Neuronal stem cell (in vitro differentiated cells): Measurements from ENCODE around the gene SERGEF.

Source experiments
- DNase-seq: peaks from one replicate; pipeline ENCODE4 v3.0.0-alpha.2; 2013; ENCODE audit warnings: low spot score
- H2AFZ ChIP-seq: one replicate; pipeline ENCODE4 v1.6.1; 2013; ENCODE audit warnings: mild to moderate bottlenecking, low read length, inconsistent platforms
- H2AK5ac ChIP-seq: 2 replicates; pipeline ENCODE4 v1.6.1; 2013; ENCODE audit warnings: low read depth, mild to moderate bottlenecking, inconsistent platforms, low read length, moderate library complexity, mixed read lengths
- H2BK120ac ChIP-seq: 2 replicates; pipeline ENCODE4 v1.6.1; 2013; ENCODE audit warnings: low read depth, mild to moderate bottlenecking, inconsistent platforms, low read length, moderate library complexity, mixed read lengths
- H2BK12ac ChIP-seq: one replicate; pipeline ENCODE4 v1.6.1; 2013; ENCODE audit warnings: low read length, inconsistent platforms
- H2BK15ac ChIP-seq: 2 replicates; pipeline ENCODE4 v1.6.1; 2013; ENCODE audit warnings: mild to moderate bottlenecking, low read length, inconsistent platforms, mixed read lengths
- H2BK5ac ChIP-seq: one replicate; pipeline ENCODE4 v1.6.1; 2013; ENCODE audit warnings: inconsistent platforms, mild to moderate bottlenecking, low read length, moderate library complexity
- H3K14ac ChIP-seq: one replicate; pipeline ENCODE4 v1.6.1; 2013; ENCODE audit warnings: low read length, inconsistent platforms
- H3K18ac ChIP-seq: 2 replicates; pipeline ENCODE4 v1.6.1; 2013; ENCODE audit warnings: low read length, inconsistent platforms
- H3K23ac ChIP-seq: 2 replicates; pipeline ENCODE4 v1.6.1; 2013; ENCODE audit warnings: low read depth, mild to moderate bottlenecking, mixed read lengths, low read length, inconsistent platforms; ENCODE audit not compliant: poor library complexity
- H3K27ac ChIP-seq: replicated peaks from 3 replicates; pipeline ENCODE4 v1.5.1; 2013; ENCODE audit warnings: low read length, inconsistent platforms
- H3K27me3 ChIP-seq, 3 experiments: 2 replicates each; pipeline ENCODE4 v1.6.1; 2013; ENCODE audit warnings: low read length in 3 of 3, mild to moderate bottlenecking in 2 of 3, inconsistent platforms in 1 of 3, low read depth in 1 of 3, mixed read lengths in 1 of 3, moderate library complexity in 1 of 3; ENCODE audit not compliant: control insufficient read depth in 3 of 3, insufficient read depth in 3 of 3
- H3K36me3 ChIP-seq, 2 donors: replicated peaks in 1 of 2; 2 replicates each; pipeline ENCODE4 v1.6.1; 2013; ENCODE audit warnings: low read length in 2 of 2; ENCODE audit not compliant: control insufficient read depth in 2 of 2, insufficient read depth in 2 of 2
- H3K4ac ChIP-seq: 2 replicates; pipeline ENCODE4 v1.6.1; 2013; ENCODE audit warnings: inconsistent platforms, mild to moderate bottlenecking, low read length, moderate library complexity
- H3K4me1 ChIP-seq, 2 donors: 1 replicate in 1 of 2; 2 replicates in 1 of 2; pipeline ENCODE4 v1.6.1; 2013; ENCODE audit warnings: low read length in 2 of 2, low read depth in 1 of 2; ENCODE audit not compliant: control insufficient read depth in 2 of 2, insufficient read depth in 1 of 2
- H3K4me2 ChIP-seq: one replicate; pipeline ENCODE4 v1.6.1; 2013; ENCODE audit warnings: mild to moderate bottlenecking, low read length, inconsistent platforms; ENCODE audit not compliant: insufficient read depth, poor library complexity, severe bottlenecking
- H3K4me3 ChIP-seq, 2 donors: 2 replicates each; pipeline ENCODE4 v1.5.1; 2013; ENCODE audit warnings: low read length in 2 of 2, mild to moderate bottlenecking in 2 of 2, inconsistent platforms in 1 of 2, moderate library complexity in 1 of 2
- H3K79me1 ChIP-seq: one replicate; pipeline ENCODE4 v1.6.1; 2013; ENCODE audit warnings: low read depth, mild to moderate bottlenecking, inconsistent platforms, low read length, moderate library complexity
- H3K9ac ChIP-seq: one replicate; pipeline ENCODE4 v1.6.1; 2013; ENCODE audit warnings: mild to moderate bottlenecking, low read depth, low read length, inconsistent platforms; ENCODE audit not compliant: poor library complexity
- H3K9me3 ChIP-seq, 2 donors: replicated peaks in 1 of 2; 2 replicates each; pipeline versions ENCODE3 to v1.6.1; 2013; ENCODE audit warnings: low read length in 2 of 2, mild to moderate bottlenecking in 2 of 2, inconsistent platforms in 1 of 2, low read depth in 1 of 2, mixed read lengths in 1 of 2, moderate library complexity in 1 of 2; ENCODE audit not compliant: control insufficient read depth in 2 of 2, insufficient read depth in 1 of 2
- H4K8ac ChIP-seq: one replicate; pipeline ENCODE4 v1.6.1; 2013; ENCODE audit warnings: low read depth, mild to moderate bottlenecking, inconsistent platforms, low read length, moderate library complexity
- H4K91ac ChIP-seq: one replicate; pipeline ENCODE4 v1.6.1; 2013; ENCODE audit warnings: low read length, low read depth, mild to moderate bottlenecking, inconsistent platforms; ENCODE audit not compliant: poor library complexity
- WGBS, 2 donors: extraction: QIAGEN DNeasy Blood & Tissue Kit; methylation state at CpG; one replicate each; pipeline ENCODE4 v1.1.7; 2013; ENCODE audit warnings: missing lambda C conversion rate in 2 of 2, mixed read lengths in 1 of 2; ENCODE audit not compliant: insufficient read length in 2 of 2, insufficient replicate concordance in 1 of 2; ENCODE audit errors: extremely low coverage in 2 of 2; 5-methylcytosine and 5-hydroxymethylcytosine counted together

The SERGEF gene

GRCh38 chr11:17831228-17831627 is 181.6 kb downstream of the SERGEF start:
- H3K4me3 ChIP-seq: no peak overlapping the region
- WGBS, 2 donors: no CpG with 5 or more reads among the region's 1 CpG

GRCh38 chr11:17828311-17828751 is 184.5 kb downstream of the SERGEF start:
- Histone ChIP-seq H3K36me3 (no peaks in the 10 kb centered on the region), H3K9ac (no peak overlapping the region), H3K14ac (no peak overlapping the region), H3K4me2 (no peak overlapping the region), H3K27me3 (no peaks in the 10 kb centered on the region), H3K4me1 (peaks cover 0 to 3% of the 10 kb centered on the region in 2 donors), H3K23ac (no peak overlapping the region), H2AFZ (no peak overlapping the region), H2BK120ac (no peak overlapping the region), H3K4ac (no peak overlapping the region), H3K27ac (no peak overlapping the region), H2BK12ac (no peak overlapping the region), H4K91ac (no peak overlapping the region), H2BK15ac (no peak overlapping the region), H4K8ac (no peak overlapping the region), H2BK5ac (no peak overlapping the region), H2AK5ac (no peak overlapping the region), H3K79me1 (no peaks in the 10 kb centered on the region), H3K4me3 (no peak overlapping the region), H3K9me3 (no peaks in the 10 kb centered on the region), H3K18ac (no peak overlapping the region)
- no peak for DNase-seq
- no CpG with 5 or more reads among the region's 9 CpGs for WGBS, 2 donors

More at GRCh38 chr11:17831228-17831627, 181.6 kb downstream of the SERGEF start:
- H2BK15ac ChIP-seq: no peak overlapping the region
- no peak overlapping the region for H4K91ac ChIP-seq
- H4K8ac ChIP-seq: no peak overlapping the region
- no peak overlapping the region for H3K18ac ChIP-seq
- H2BK5ac ChIP-seq: no peak overlapping the region
- H3K9me3 ChIP-seq: no peaks in the 10 kb centered on the region
- no peaks in the 10 kb centered on the region for H3K79me1 ChIP-seq
- peaks cover 0 to 1% of the 10 kb centered on the region in 2 donors for H3K4me1 ChIP-seq
- H3K9ac ChIP-seq: no peak overlapping the region
- no peaks in the 10 kb centered on the region for H3K36me3 ChIP-seq
- H2BK120ac ChIP-seq: no peak overlapping the region
- no peak overlapping the region for H3K4me2 ChIP-seq
- DNase-seq: no peak
- no peak overlapping the region for H3K27ac ChIP-seq
- H3K27me3 ChIP-seq: no peaks in the 10 kb centered on the region
- H2BK12ac ChIP-seq: no peak overlapping the region
- H2AFZ ChIP-seq: no peak overlapping the region
- H2AK5ac ChIP-seq: no peak overlapping the region
- no peak overlapping the region for H3K14ac ChIP-seq
- H3K23ac ChIP-seq: no peak overlapping the region
- no peak overlapping the region for H3K4ac ChIP-seq

- Histone ChIP-seq H2AK5ac (no peak overlapping the region), H3K23ac (no peak overlapping the region), H3K27me3 (no peaks in the 10 kb centered on the region), H4K91ac (no peak overlapping the region), H3K4me1 (peaks cover 0 to 3% of the 10 kb centered on the region in 2 donors), H3K9ac (no peak overlapping the region), H3K79me1 (no peaks in the 10 kb centered on the region), H3K14ac (no peak overlapping the region), H3K18ac (no peak overlapping the region), H3K9me3 (no peaks in the 10 kb centered on the region), H3K4me2 (no peak overlapping the region), H3K4ac (no peak overlapping the region), H2BK5ac (no peak overlapping the region), H3K27ac (no peak overlapping the region), H2AFZ (no peak overlapping the region), H2BK120ac (no peak overlapping the region), H3K36me3 (no peaks in the 10 kb centered on the region), H2BK15ac (no peak overlapping the region), H4K8ac (no peak overlapping the region), H3K4me3 (no peak overlapping the region), H2BK12ac (no peak overlapping the region)
- WGBS, 2 donors: no CpG with 5 or more reads among the region's 5 CpGs
- peak; percentile 21 for DNase-seq
These were observed 185.8 kb downstream of the SERGEF start for GRCh38 chr11:17827006-17827405.

GRCh38 chr11:17822401-17822781 is 190.5 kb downstream of the SERGEF start:
- no peaks in the 10 kb centered on the region for H3K9me3 ChIP-seq
- H4K8ac ChIP-seq: no peak overlapping the region
- H3K4me2 ChIP-seq: no peak overlapping the region
- DNase-seq: no peak
- H2AFZ ChIP-seq: no peak overlapping the region
- peaks cover 0 to 3% of the 10 kb centered on the region in 2 donors for H3K4me1 ChIP-seq
- no peak overlapping the region for H3K14ac ChIP-seq
- no peak overlapping the region for H2AK5ac ChIP-seq
- no peak overlapping the region for H2BK5ac ChIP-seq
- H3K4ac ChIP-seq: no peak overlapping the region
- H4K91ac ChIP-seq: no peak overlapping the region
- H3K4me3 ChIP-seq: no peak overlapping the region
- H2BK12ac ChIP-seq: no peak overlapping the region
- no peaks in the 10 kb centered on the region for H3K27me3 ChIP-seq
- no peak overlapping the region for H2BK15ac ChIP-seq
- no peak overlapping the region for H3K9ac ChIP-seq
- no peak overlapping the region for H3K18ac ChIP-seq
- no peaks in the 10 kb centered on the region for H3K36me3 ChIP-seq
- H2BK120ac ChIP-seq: no peak overlapping the region
- no CpG with 5 or more reads among the region's 5 CpGs for WGBS, 2 donors
- no peak overlapping the region for H3K27ac ChIP-seq
- no peak overlapping the region for H3K23ac ChIP-seq
- H3K79me1 ChIP-seq: no peaks in the 10 kb centered on the region
